NB4 (cell line): ENCODE data around the gene ZNF487.
A peak's percentile ranks its signal among the peaks of the same experiment; 100 is the strongest.

ENCODE experiments used
- DNase-seq: peaks from one replicate; pipeline ENCODE4 v3.0.0; 2010; ENCODE audit warnings: low read depth
- H3K4me3 ChIP-seq: one replicate; pipeline ENCODE4 v1.5.1; 2011; ENCODE audit warnings: mild to moderate bottlenecking, low read depth, low read length, moderate library complexity
- CTCF ChIP-seq: IDR thresholded peaks from one replicate; pipeline ENCODE4 v1.5.1; 2012; ENCODE audit warnings: low read depth, low read length
- MAX ChIP-seq: IDR thresholded peaks from 2 replicates; pipeline ENCODE4 v1.6.1; 2011; ENCODE audit warnings: low read depth, low read length
- MYC ChIP-seq: IDR thresholded peaks from 2 replicates; pipeline ENCODE4 v1.6.1; 2011; ENCODE audit warnings: low read depth, low read length
- POLR2A ChIP-seq: IDR thresholded peaks from 2 replicates; pipeline ENCODE4 v1.6.1; 2011; ENCODE audit warnings: mild to moderate bottlenecking; ENCODE audit not compliant: insufficient read length; ENCODE audit errors: extremely low read depth

The ZNF487 gene

GRCh38 chr10:43396928-43397624 lies 39.8 kb upstream of the ZNF487 start:
- TF ChIP-seq POLR2A (peak; percentile 35), MYC (peak; percentile 91), CTCF (no peak), MAX (peak; percentile 93)
- H3K4me3 ChIP-seq, result peak overlapping the region; percentile 82
- peak; percentile 95 for DNase-seq

GRCh38 chr10:43398939-43399319 lies 38.0 kb upstream of the ZNF487 start:
- H3K4me3 ChIP-seq, result peak overlapping the region; percentile 82
- DNase-seq, result no peak
- TF ChIP-seq MAX (no peak), CTCF (no peak), POLR2A (no peak), MYC (no peak)

- peak; percentile 71 for DNase-seq
- TF ChIP-seq MYC (no peak), CTCF (no peak), POLR2A (no peak), MAX (no peak)
- peak overlapping the region; percentile 82 for H3K4me3 ChIP-seq
Measured at GRCh38 chr10:43399320-43400310, 37.3 kb upstream of the ZNF487 start.

GRCh38 chr10:43401627-43402026 lies 35.3 kb upstream of the ZNF487 start:
- no peak for TF ChIP-seq CTCF
- no peak for TF ChIP-seq POLR2A
- no peak for TF ChIP-seq MAX
- no peak for TF ChIP-seq MYC
- H3K4me3 ChIP-seq, result peak overlapping the region; percentile 98
- no peak for DNase-seq

GRCh38 chr10:43402176-43402575 lies 34.7 kb upstream of the ZNF487 start:
- TF ChIP-seq POLR2A (no peak), MAX (no peak), CTCF (no peak), MYC (no peak)
- peak overlapping the region; percentile 98 for H3K4me3 ChIP-seq
- DNase-seq, result no peak
